MM.1S (cell line): Measurements from ENCODE around the gene SRPK2.

ENCODE experiments used
- DNase-seq: peaks from one replicate; pipeline ENCODE4 v3.0.0-alpha.2; 2015
- H2AFZ ChIP-seq: fragments of 300-600 bp; sonication (generic); 2 replicates; pipeline ENCODE4 v1.6.0; 2016; ENCODE audit warnings: antibody characterized with exemption, low read length
- H3F3A ChIP-seq: fragments of 300-600 bp; sonication (generic); 2 replicates; pipeline ENCODE4 v1.6.1; 2016; ENCODE audit warnings: mild to moderate bottlenecking, antibody characterized with exemption, low read length, moderate library complexity, mixed read lengths; ENCODE audit not compliant: insufficient read depth
- H3K27ac ChIP-seq: fragments of 300-600 bp; sonication (generic); 2 replicates; pipeline ENCODE4 v1.5.1; 2016; ENCODE audit warnings: mild to moderate bottlenecking, low read length
- H3K27me3 ChIP-seq: fragments of 300-600 bp; sonication (generic); replicated peaks from 2 replicates; pipeline ENCODE4 v1.6.0; 2016; ENCODE audit warnings: low read length; ENCODE audit not compliant: insufficient read depth
- H3K36me3 ChIP-seq: fragments of 300-600 bp; sonication (generic); replicated peaks from 2 replicates; pipeline ENCODE4 v1.6.1; 2016; ENCODE audit warnings: mild to moderate bottlenecking, low read length, mixed read lengths; ENCODE audit not compliant: insufficient read depth
- H3K4me1 ChIP-seq: fragments of 300-600 bp; sonication (generic); 2 replicates; pipeline ENCODE4 v1.6.1; 2016; ENCODE audit warnings: low read length, mixed read lengths
- H3K4me2 ChIP-seq: fragments of 300-600 bp; sonication (generic); 2 replicates; pipeline ENCODE4 v1.6.0; 2016; ENCODE audit warnings: low read depth, low read length
- H3K4me3 ChIP-seq: fragments of 300-600 bp; sonication (generic); 2 replicates; pipeline ENCODE4 v1.5.1; 2016; ENCODE audit warnings: low read length, mixed read lengths
- H3K79me2 ChIP-seq: fragments of 300-600 bp; sonication (generic); 2 replicates; pipeline ENCODE4 v1.6.1; 2016; ENCODE audit warnings: mixed run types, low read length, mixed read lengths
- H3K9ac ChIP-seq: fragments of 300-600 bp; sonication (generic); 2 replicates; pipeline ENCODE4 v1.6.1; 2016; ENCODE audit warnings: low read length, mixed read lengths
- H3K9me2 ChIP-seq: fragments of 300-600 bp; sonication (generic); replicated peaks from 2 replicates; pipeline ENCODE4 v1.6.1; 2016; ENCODE audit warnings: mild to moderate bottlenecking, low read length, mixed read lengths; ENCODE audit not compliant: insufficient read depth
- H3K9me3 ChIP-seq: fragments of 300-600 bp; sonication (generic); replicated peaks from 2 replicates; pipeline ENCODE4 v1.6.1; 2016; ENCODE audit warnings: mild to moderate bottlenecking, low read length, mixed read lengths; ENCODE audit not compliant: insufficient read depth
- H4K20me1 ChIP-seq: fragments of 300-600 bp; sonication (generic); 2 replicates; pipeline ENCODE4 v1.6.1; 2016; ENCODE audit warnings: mild to moderate bottlenecking, low read length, moderate library complexity, mixed read lengths; ENCODE audit not compliant: insufficient read depth
- EZH2 ChIP-seq: fragments of 300-600 bp; sonication (generic); optimal IDR thresholded peaks from 2 replicates; pipeline ENCODE3; 2017; ENCODE audit warnings: low read depth, mild to moderate bottlenecking, antibody characterized with exemption, low read length, mixed read lengths
- EZH2phosphoT487 ChIP-seq: fragments of 300-600 bp; sonication (generic); IDR thresholded peaks from 2 replicates; pipeline ENCODE4 v1.6.1; 2018; ENCODE audit warnings: antibody characterized with exemption, low read length
- TF ChIP-seq, protein P1 (sequence below): fragments of 300-600 bp; sonication (generic); IDR thresholded peaks from 2 replicates; pipeline ENCODE4 v1.5.1; 2016; ENCODE audit warnings: antibody characterized with exemption, low read length, mixed read lengths

The SRPK2 gene

DNA sequence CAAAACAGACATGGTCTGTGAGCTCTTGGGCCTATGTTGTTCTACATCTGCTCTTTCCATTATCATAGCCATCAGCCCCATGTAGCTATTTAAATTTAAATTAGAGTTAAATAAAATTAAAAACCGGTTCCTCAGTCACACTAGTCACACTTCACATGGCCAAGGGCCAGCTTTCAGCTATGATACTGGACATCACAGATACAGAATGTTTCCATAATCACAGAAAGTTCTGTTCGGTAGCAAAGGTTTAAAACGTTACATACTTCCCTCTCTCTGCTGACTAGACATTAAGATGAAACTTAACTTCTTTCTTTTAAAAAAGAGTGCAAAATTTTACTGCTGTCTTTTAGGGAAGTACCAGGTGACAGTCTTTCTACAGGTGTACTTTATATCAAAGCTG lies 43.0 kb downstream of the SRPK2 start:
- no peaks in the 10 kb centered on the region for H3K9me2 ChIP-seq
- no peaks in the 10 kb centered on the region for H4K20me1 ChIP-seq
- 0 out of 2 replicates have a peak, but pooled peaks cover 8% of the 10 kb centered on the region for H3F3A ChIP-seq
- TF ChIP-seq EZH2, result no peak
- no peak for TF ChIP-seq EZH2phosphoT487
- TF ChIP-seq, protein P1, sequence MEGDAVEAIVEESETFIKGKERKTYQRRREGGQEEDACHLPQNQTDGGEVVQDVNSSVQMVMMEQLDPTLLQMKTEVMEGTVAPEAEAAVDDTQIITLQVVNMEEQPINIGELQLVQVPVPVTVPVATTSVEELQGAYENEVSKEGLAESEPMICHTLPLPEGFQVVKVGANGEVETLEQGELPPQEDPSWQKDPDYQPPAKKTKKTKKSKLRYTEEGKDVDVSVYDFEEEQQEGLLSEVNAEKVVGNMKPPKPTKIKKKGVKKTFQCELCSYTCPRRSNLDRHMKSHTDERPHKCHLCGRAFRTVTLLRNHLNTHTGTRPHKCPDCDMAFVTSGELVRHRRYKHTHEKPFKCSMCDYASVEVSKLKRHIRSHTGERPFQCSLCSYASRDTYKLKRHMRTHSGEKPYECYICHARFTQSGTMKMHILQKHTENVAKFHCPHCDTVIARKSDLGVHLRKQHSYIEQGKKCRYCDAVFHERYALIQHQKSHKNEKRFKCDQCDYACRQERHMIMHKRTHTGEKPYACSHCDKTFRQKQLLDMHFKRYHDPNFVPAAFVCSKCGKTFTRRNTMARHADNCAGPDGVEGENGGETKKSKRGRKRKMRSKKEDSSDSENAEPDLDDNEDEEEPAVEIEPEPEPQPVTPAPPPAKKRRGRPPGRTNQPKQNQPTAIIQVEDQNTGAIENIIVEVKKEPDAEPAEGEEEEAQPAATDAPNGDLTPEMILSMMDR, result no peak
- H3K4me3 ChIP-seq, result no peak overlapping the region
- peaks cover 93% of the 10 kb centered on the region for H3K79me2 ChIP-seq
- H3K27ac ChIP-seq, result peak overlapping the region; percentile 47; the same call in 1 of the 2 replicates
- no peaks in the 10 kb centered on the region for H3K36me3 ChIP-seq
- H3K9ac ChIP-seq, result no peak overlapping the region
- no peak overlapping the region for H2AFZ ChIP-seq
- DNase-seq, result no peak
- peaks cover 23% of the 10 kb centered on the region for H3K4me1 ChIP-seq
- H3K4me2 ChIP-seq, result peak overlapping the region; percentile 25; the same call in 1 of the 2 replicates
- no peaks in the 10 kb centered on the region for H3K27me3 ChIP-seq
- H3K9me3 ChIP-seq, result no peaks in the 10 kb centered on the region

DNA sequence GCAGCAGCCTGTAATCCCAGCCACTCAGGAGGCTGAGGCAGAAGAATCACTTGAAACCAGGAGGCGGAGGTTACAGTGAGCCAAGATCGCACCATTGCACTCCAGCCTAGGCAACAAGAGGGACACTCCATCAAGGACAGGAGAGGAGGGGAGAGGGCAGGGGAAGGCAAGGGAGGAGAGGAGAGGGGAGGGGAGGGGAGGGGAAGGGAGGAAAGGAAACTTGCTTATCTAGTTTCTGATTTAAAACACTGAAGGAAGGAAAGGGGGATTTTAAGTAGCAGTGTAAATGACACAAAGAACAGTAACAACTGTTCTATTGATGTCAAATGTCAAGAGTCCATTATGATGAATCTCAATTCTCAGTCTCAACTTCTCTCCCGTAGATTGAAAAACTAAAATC lies 43.7 kb downstream of the SRPK2 start:
- Histone ChIP-seq H3K9me3 (no peaks in the 10 kb centered on the region), H4K20me1 (no peaks in the 10 kb centered on the region), H3K4me2 (peak overlapping the region; percentile 25), H2AFZ (no peak overlapping the region), H3K9ac (no peak overlapping the region), H3K79me2 (peaks cover 93% of the 10 kb centered on the region), H3K4me3 (no peak overlapping the region), H3F3A (0 out of 2 replicates have a peak, but pooled peaks cover 8% of the 10 kb centered on the region), H3K27ac (no peak overlapping the region; the same call in 1 of the 2 replicates), H3K4me1 (peaks cover 22% of the 10 kb centered on the region), H3K9me2 (no peaks in the 10 kb centered on the region), H3K36me3 (no peaks in the 10 kb centered on the region), H3K27me3 (no peaks in the 10 kb centered on the region)
- DNase-seq, result no peak
- TF ChIP-seq EZH2, result no peak
- TF ChIP-seq EZH2phosphoT487, result no peak
- TF ChIP-seq, protein P1, result no peak

DNA sequence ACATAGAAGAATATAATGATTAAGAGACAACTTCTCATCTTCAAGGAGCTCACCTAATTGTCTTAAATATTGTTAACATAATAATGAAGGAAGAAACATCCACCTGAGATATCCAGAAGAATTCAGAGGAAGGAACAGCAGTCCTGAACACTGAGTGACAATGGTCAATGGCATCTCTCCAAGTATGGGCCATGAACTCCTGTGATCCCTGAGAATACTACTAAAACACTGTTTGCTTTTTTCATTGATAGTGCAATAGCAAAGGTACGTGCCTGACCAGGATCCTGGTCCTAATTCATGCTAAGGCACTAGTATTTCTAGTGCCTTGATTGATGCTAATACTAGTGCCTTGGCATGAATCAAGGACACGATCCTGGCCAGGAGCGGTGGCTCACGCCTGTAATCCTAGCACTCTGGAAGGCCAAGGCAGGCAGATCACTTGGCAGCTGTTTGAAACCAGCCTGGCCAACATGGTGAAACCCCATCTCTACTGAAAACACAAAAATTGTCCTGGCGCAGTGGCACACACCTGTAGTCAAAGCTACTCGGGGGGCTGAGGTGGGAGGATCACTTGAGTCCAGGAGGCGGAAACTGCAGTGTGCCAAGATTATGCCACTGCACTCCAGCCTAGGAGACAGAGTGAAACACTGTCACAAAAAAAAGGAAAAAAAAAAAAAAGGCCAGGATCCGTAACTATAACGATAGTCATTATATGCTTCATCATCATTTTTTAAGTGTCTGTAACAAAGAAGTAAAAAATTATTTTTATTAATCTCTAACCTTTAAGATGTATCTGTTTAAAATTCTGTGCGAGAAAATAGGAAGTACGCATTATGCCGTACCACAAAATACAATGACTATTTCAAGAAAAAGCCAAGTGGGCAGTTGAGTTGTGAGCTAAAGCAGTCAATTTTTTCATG lies 49.1 kb downstream of the SRPK2 start:
- no peak for DNase-seq
- no peaks in the 10 kb centered on the region for H4K20me1 ChIP-seq

More for the DNA sequence above, 49.1 kb downstream of the SRPK2 start:
- no peak overlapping the region for H3K4me2 ChIP-seq
- H3F3A ChIP-seq, result no peaks in the 10 kb centered on the region
- no peaks in the 10 kb centered on the region for H3K9me3 ChIP-seq
- no peak overlapping the region for H2AFZ ChIP-seq
- no peaks in the 10 kb centered on the region for H3K27me3 ChIP-seq
- H3K79me2 ChIP-seq, result peaks cover 84% of the 10 kb centered on the region
- no peak for TF ChIP-seq EZH2phosphoT487
- TF ChIP-seq EZH2, result no peak
- TF ChIP-seq, protein P1, result no peak
- H3K4me1 ChIP-seq, result peaks cover 3% of the 10 kb centered on the region; the same call in 1 of the 2 replicates
- no peak overlapping the region for H3K9ac ChIP-seq
- H3K9me2 ChIP-seq, result no peaks in the 10 kb centered on the region
- H3K36me3 ChIP-seq, result no peaks in the 10 kb centered on the region
- no peak overlapping the region for H3K27ac ChIP-seq
- H3K4me3 ChIP-seq, result no peak overlapping the region
